GM12865 (cell line): ENCODE data around the gene ACTL8.

Experiments used
- DNase-seq: peaks from one replicate; pipeline ENCODE4 v3.0.0; 2010; ENCODE audit warnings: low read depth
- H3K4me3 ChIP-seq: 2 replicates; pipeline ENCODE4 v1.5.1; 2011; ENCODE audit warnings: mild to moderate bottlenecking, low read depth, low read length, control low read depth
- TF ChIP-seq, protein P1 (sequence below): IDR thresholded peaks from 2 replicates; pipeline ENCODE4 v1.5.1; 2011; ENCODE audit warnings: low read length, control low read depth, low read depth, inconsistent platforms; ENCODE audit not compliant: insufficient read depth; ENCODE audit errors: missing control alignments

ACTL8 gene

DNA sequence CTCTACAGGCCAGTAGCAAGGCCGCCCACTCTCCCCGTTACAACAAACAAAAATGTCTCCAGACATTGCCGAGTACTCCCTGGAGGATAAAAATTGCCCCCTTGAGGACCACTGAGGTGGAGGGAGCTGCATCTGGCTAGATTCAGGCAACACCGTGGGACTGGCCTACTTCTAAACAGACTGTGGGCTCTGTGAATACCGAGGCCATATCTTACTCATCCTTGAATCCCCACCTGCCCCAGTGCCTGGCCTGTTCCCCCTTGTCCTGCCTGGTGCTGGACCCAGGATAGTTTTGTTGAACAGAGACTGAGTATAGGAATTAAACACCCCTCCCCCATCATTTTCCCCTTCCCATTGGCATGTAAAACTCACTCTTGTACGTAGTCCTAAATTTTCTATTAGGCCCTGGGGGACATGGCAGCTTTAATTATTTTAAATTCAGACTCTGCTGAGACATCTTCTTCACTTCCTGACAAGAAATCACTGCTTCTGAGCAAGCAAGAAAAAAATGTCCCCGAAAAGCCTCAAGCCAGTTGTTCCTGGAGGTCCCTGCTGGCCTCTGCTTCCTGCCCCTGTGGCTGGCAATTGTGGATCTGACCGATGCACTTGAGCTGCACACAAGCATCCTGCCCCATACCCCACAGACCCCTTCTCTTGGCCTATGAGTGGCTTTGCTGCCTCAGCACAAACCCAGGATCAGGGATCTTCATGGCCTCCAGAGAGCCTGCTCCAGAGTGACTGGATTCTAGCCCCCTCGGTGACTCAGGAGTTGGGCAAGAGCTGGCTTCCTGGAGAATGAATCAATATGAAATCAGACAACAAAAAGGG lies 111.0 kb downstream of the ACTL8 start:
- DNase-seq = no peak
- TF ChIP-seq, protein P1, sequence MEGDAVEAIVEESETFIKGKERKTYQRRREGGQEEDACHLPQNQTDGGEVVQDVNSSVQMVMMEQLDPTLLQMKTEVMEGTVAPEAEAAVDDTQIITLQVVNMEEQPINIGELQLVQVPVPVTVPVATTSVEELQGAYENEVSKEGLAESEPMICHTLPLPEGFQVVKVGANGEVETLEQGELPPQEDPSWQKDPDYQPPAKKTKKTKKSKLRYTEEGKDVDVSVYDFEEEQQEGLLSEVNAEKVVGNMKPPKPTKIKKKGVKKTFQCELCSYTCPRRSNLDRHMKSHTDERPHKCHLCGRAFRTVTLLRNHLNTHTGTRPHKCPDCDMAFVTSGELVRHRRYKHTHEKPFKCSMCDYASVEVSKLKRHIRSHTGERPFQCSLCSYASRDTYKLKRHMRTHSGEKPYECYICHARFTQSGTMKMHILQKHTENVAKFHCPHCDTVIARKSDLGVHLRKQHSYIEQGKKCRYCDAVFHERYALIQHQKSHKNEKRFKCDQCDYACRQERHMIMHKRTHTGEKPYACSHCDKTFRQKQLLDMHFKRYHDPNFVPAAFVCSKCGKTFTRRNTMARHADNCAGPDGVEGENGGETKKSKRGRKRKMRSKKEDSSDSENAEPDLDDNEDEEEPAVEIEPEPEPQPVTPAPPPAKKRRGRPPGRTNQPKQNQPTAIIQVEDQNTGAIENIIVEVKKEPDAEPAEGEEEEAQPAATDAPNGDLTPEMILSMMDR = no peak
- H3K4me3 ChIP-seq = no peak overlapping the region

DNA sequence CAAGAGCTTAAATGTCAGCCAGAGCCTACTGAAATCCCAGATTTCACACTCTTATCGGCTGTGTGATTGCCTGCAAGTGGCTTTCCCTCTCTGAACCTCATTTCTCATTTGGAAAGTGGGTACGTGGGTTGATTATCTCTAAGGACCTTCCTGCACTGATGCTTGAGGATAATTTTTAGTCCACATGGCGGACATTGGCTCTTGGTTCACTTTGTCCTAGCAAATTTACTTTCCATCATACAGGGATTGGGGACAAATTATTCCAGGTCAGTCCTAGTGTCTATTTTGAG lies 111.6 kb downstream of the ACTL8 start:
- DNase-seq = no peak
- TF ChIP-seq, protein P1 = no peak
- no peak overlapping the region for H3K4me3 ChIP-seq

DNA sequence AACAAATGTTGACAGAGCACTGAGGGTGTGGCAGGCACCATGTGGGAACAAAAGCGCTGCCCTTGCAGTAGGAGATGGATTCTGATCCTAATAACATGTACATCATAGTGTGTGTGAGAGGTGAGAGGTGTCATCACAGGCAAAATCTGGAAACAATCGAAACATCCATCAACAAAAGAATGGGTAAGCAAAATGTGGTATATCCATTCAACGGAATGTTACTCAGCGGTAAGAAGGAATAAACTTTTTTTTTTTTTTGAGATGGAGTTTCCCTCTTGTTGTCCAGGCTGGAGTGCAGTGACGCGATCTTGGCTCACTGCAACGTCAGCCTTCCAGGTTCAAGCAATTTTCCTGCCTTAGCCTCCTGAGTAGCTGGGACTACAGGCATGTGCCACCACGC lies 112.3 kb downstream of the ACTL8 start:
- DNase-seq = no peak
- TF ChIP-seq, protein P1 = no peak
- no peak overlapping the region for H3K4me3 ChIP-seq

DNA sequence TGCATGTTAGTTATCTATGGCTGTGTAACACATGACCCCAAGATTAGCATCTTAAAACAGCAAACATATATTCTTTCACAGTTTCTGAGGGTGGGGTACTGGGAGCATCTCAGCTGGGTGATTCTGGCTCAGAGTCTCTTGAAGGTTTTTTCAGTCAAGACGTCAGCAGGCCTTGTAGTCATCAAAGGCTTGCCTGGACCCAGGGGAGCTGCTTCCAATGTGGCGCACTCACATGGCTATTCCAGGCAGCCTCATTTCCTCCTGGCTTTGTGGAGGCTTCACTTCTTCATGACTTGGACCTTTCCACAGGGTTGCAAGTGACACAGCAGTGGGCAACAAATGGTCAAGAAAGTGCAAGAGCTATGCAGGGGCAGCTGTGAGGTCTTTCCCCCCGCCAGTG lies 114.7 kb downstream of the ACTL8 start:
- TF ChIP-seq, protein P1 = no peak
- no peak for DNase-seq

DNA sequence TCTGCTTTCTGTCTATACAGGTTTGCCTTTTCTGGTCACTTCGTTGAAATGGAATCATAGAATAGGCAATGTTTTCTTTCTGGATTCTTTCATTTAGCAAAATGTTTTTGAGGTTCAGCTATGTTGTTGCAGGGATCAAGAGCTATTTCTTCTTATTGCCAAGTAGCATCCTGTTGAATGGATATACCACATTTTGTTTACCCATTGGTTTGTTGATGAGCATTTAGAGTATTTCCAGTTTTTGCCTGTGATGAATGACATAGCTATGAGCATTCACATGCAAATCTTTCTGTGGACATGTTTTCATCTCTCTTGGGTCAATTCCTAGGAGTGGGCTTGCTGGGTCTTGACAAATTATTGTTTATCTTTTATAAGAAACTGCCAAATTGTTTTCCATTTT lies 115.5 kb downstream of the ACTL8 start:
- TF ChIP-seq, protein P1 = no peak
- no peak overlapping the region for H3K4me3 ChIP-seq
- DNase-seq = no peak

More for the DNA sequence above, 114.7 kb downstream of the ACTL8 start:
- no peak overlapping the region for H3K4me3 ChIP-seq

DNA sequence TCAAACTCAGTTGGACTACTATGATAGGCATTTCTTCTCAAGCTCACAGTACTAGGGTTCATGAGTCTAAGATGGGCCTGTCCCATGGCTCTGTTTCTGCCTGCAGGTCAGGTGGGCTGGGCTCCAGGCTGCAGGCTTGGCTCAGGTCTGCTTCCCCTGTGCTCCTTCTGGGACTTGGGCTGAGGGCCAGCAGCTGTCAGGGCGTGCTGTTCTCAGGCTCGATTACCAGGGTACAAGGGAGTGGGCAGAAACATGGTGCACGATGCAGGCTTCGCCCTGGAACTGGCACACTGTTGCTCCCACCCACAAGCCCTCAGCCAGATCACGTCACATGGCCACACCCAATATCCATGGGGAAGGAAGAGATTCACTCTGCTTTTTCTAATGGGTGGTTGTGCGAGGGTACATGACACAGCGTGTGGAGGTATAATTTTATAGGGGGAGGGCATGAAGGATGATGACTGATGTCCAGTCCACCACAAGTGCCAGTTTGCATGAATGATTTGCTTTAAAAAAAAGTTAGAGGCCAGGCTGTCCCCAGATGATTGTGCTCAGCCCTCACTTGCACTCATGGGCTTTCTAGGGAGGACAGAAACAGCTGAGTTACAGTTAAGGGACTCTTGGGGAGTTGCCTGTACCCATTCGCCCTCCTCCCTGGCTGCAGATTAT lies 118.0 kb downstream of the ACTL8 start:
- H3K4me3 ChIP-seq = no peak overlapping the region
- no peak for DNase-seq
- TF ChIP-seq, protein P1 = no peak

DNA sequence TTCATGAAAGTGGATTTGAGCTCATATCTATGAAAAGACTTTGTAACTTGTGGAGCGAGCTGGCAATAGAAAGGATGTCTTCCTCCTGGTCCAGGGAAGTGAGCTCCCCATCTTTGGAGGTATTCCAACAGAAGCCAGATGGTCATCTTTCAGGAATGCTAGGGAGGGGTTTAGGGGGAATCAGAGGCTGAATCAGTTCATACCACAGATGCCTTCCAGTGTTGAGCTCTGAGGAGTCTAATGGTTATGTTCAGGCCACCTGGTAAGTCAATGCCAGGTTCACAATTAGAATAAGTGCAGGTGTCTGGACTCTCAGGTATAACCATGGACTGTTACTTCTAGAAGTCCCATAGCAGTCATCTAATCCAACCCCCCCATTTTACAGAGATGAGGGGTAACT lies 119.1 kb downstream of the ACTL8 start:
- H3K4me3 ChIP-seq = no peak overlapping the region
- TF ChIP-seq, protein P1 = no peak
- DNase-seq = no peak
